Stomach (tissue), 4 donors: ENCODE results near the gene CBR4.

Source experiments
- POLR2A ChIP-seq, 4 donors: fragments of 450-650 bp; IDR thresholded peaks; one replicate each; pipeline ENCODE4 v1.6.1; 2016; ENCODE audit warnings: antibody characterized with exemption in 4 of 4, control low read depth in 2 of 4, mild to moderate bottlenecking in 1 of 4, moderate library complexity in 1 of 4
- TF ChIP-seq, protein P1 (sequence below), 7 experiments: fragments of 450-650 bp in 4 of 7; fragments of 200-600 bp in 3 of 7; sonication (generic) in 3 of 7; IDR thresholded peaks; one replicate each; pipeline ENCODE4 v1.5.1; 2016 to 2019; ENCODE audit warnings: antibody characterized with exemption in 7 of 7, control low read depth in 2 of 7, mild to moderate bottlenecking in 1 of 7

DNA sequence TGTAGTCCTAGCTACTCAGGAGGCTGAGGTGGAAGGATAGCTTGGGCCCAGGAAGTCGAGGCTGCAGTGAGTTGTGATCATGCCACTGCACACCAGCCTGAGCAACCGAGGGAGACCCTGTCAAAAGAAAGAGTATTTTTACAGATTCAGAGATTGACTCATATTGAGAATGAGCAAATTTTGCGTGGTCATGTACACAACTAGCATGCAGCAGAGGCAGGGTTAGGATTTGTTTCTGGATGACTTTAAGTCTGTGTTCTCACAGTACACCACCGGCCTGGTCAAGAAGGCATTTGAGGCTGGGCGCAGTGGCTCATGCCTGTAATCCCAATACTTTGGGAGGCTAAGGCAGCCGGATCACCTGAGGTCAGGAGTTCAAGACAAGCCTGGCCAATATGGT is 44.8 kb upstream of the CBR4 start:
- TF ChIP-seq POLR2A (IDR thresholded peaks at IDR 0.05) = no peak
- TF ChIP-seq, protein P1, sequence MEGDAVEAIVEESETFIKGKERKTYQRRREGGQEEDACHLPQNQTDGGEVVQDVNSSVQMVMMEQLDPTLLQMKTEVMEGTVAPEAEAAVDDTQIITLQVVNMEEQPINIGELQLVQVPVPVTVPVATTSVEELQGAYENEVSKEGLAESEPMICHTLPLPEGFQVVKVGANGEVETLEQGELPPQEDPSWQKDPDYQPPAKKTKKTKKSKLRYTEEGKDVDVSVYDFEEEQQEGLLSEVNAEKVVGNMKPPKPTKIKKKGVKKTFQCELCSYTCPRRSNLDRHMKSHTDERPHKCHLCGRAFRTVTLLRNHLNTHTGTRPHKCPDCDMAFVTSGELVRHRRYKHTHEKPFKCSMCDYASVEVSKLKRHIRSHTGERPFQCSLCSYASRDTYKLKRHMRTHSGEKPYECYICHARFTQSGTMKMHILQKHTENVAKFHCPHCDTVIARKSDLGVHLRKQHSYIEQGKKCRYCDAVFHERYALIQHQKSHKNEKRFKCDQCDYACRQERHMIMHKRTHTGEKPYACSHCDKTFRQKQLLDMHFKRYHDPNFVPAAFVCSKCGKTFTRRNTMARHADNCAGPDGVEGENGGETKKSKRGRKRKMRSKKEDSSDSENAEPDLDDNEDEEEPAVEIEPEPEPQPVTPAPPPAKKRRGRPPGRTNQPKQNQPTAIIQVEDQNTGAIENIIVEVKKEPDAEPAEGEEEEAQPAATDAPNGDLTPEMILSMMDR (IDR thresholded peaks at IDR 0.05) = no peak
